Esophagus (tissue), 2 donors: Measurements from ENCODE around the gene SH2D4B. TPM values are rescaled to one million over a fixed set of nuclear protein-coding genes. Genes with fewer than 3 reads are reported as not detected.

Experiments used
- H3K27ac ChIP-seq, 2 donors: one replicate each; pipeline ENCODE4 v1.5.1; 2013; ENCODE audit warnings: low read depth in 2 of 2, mild to moderate bottlenecking in 2 of 2, inconsistent platforms in 1 of 2, low read length in 1 of 2, moderate library complexity in 1 of 2
- H3K27me3 ChIP-seq, 2 donors: one replicate each; pipeline ENCODE4 v1.6.1; 2013; ENCODE audit warnings: low read length in 2 of 2, control low read depth in 1 of 2, mild to moderate bottlenecking in 1 of 2; ENCODE audit not compliant: insufficient read depth in 2 of 2, control insufficient read depth in 1 of 2
- H3K36me3 ChIP-seq, 2 donors: one replicate each; pipeline ENCODE4 v1.6.1; 2013; ENCODE audit warnings: low read length in 1 of 2; ENCODE audit not compliant: control insufficient read depth in 2 of 2, insufficient read depth in 2 of 2
- H3K4me1 ChIP-seq, 2 donors: one replicate each; pipeline ENCODE4 v1.6.1; 2013; ENCODE audit warnings: low read length in 1 of 2; ENCODE audit not compliant: control insufficient read depth in 2 of 2, insufficient read depth in 2 of 2
- H3K4me3 ChIP-seq, 2 donors: one replicate each; pipeline ENCODE4 v1.5.1; 2013; ENCODE audit warnings: low read length in 2 of 2, mild to moderate bottlenecking in 2 of 2, low read depth in 1 of 2, moderate library complexity in 1 of 2
- H3K9me3 ChIP-seq, 2 donors: one replicate each; pipeline ENCODE4 v1.6.1; 2013; ENCODE audit warnings: mild to moderate bottlenecking in 2 of 2, low read depth in 1 of 2, low read length in 1 of 2, moderate library complexity in 1 of 2; ENCODE audit not compliant: control insufficient read depth in 2 of 2, insufficient read depth in 1 of 2
- WGBS, 2 donors: extraction: QIAGEN DNeasy Blood & Tissue Kit; methylation state at CpG; one replicate each; pipeline ENCODE4 v1.1.7; 2013; 5-methylcytosine and 5-hydroxymethylcytosine counted together
- polyA plus RNA-seq, 2 donors: library from polyadenylated mRNA; stranded (reverse); fragments of 200-250 nt; gene quantifications; one replicate each; pipeline ENCODE4 v1.2.3, GENCODE V29; 2013
- donor health status: healthy with polysubstance abuse.
- donor health status: Bipolar disorder and iron deficiency.

Gene SH2D4B
- polyA plus RNA-seq, 2 donors = 0.02 TPM; not detected in 1

DNA sequence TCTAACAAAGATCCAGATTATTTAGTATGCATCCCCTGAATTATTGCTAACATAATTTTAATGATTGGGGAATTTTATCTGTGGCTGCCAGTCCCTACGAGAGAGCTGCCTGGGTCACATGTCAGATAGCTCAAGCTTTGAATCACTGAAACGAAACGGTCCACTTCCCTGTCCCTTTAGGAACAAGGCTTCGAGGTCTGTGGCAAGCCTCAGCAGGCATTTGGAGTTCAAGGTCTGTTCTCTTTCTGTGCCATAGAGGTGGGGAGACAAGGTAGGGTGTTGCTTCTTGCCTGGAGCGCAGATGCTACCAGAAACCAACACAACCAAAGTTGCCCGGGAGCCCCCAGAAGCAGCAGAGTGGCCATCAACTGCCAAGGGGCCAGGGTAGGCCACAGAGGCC lies 13.9 kb upstream of the SH2D4B start:
- peak overlapping the region in 1 of 2 donors; percentile 28 for H3K27ac ChIP-seq
- WGBS, 2 donors = 35 to 40% methylated on average over 6 of the region's 6 CpGs

DNA sequence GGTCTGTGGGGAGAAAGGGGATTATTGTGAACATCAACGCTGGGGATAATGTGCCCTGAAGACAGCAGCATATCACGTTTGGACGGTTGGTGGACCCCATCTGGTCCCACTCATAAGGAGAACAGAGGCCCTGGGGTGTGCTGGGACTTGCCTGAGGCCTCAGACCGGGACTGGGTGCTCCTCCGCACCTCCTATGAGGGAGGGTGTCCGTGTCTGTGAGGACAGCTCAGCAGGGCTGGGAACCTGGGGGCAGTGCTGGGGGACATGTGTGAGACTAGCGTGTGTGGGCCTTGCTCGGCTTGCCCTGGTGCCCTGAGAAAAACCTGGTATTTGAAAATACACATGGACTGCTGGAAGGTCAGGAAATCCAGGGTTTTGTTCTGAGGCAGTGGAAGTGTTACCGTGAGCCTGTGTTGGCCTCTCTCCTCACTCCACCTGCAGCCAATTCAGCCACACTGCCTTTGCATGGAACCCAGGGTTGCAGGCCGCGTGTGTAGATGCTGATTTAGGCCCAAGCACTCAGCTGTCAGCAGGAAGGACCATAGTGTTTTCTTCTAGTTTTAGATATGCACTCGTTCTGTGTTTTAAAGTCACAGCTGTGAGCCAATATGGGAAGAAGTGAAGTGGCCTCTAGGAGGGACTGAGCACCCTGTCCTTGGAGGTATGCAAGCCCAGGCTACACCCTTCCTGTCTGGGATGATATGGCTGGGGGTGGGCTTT lies 13.4 kb upstream of the SH2D4B start:
- Histone ChIP-seq H3K27ac (peak overlapping the region in 1 of 2 donors; percentile 28), H3K36me3 (peaks cover 8 to 18% of the 10 kb centered on the region in 2 donors), H3K4me1 (peaks cover 0 to 6% of the 10 kb centered on the region in 2 donors), H3K9me3 (no peaks in the 10 kb centered on the region), H3K4me3 (no peak overlapping the region), H3K27me3 (no peaks in the 10 kb centered on the region)
- WGBS, 2 donors = 55 to 65% methylated on average over 12 of the region's 12 CpGs

More for the DNA sequence above, 13.9 kb upstream of the SH2D4B start:
- Histone ChIP-seq H3K9me3 (no peaks in the 10 kb centered on the region), H3K36me3 (peaks cover 8 to 22% of the 10 kb centered on the region in 2 donors), H3K4me1 (peaks cover 0 to 7% of the 10 kb centered on the region in 2 donors), H3K27me3 (no peaks in the 10 kb centered on the region), H3K4me3 (no peak overlapping the region)

DNA sequence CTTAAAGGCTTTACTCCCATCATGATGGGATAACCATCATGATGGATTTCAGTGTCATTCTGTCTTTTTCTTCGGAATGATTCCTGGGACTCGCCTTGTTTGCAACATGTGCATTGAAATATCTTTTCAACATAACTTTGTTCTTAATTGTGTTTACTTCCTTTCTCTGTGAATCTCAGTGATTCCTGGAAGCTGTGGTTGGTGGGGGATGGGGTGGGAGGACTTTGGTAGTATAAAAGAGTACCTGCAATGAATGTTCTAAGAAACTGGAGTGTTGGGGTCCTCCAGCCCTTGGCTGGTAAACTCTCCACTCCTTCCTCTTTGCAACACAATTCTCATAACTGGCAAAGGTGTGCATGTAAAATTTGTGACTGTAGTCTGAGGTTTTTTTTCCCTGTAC lies 11.5 kb upstream of the SH2D4B start:
- H3K27me3 ChIP-seq = no peaks in the 10 kb centered on the region
- H3K36me3 ChIP-seq = peaks cover 0 to 2% of the 10 kb centered on the region in 2 donors
- H3K9me3 ChIP-seq = no peaks in the 10 kb centered on the region
- 59 to 63% methylated on average over 2 of the region's 2 CpGs for WGBS, 2 donors
- H3K27ac ChIP-seq = no peak overlapping the region
- H3K4me3 ChIP-seq = no peak overlapping the region
- H3K4me1 ChIP-seq = peaks cover 0 to 6% of the 10 kb centered on the region in 2 donors

DNA sequence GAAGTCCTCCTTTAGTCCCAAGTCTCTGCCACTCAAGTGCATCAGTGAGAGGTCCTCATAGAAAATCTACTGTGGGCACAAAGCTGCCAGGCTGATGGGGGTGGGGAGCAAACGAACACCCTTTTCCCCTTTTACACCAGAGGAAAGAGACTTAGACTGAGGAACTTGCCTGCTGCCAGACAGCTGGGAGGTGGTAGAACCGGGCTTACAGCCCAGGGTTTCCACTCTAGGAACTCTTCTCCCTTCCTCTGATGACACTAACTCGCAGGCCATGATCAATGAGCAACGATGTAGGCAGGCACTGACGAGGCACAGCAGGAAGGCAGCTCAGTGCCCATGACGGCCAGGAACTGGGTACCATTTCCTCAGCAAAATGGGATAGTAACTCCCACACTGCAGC lies 11.0 kb upstream of the SH2D4B start:
- Histone ChIP-seq H3K4me3 (no peak overlapping the region), H3K4me1 (peaks cover 0 to 6% of the 10 kb centered on the region in 2 donors), H3K27me3 (no peaks in the 10 kb centered on the region), H3K36me3 (no peaks in the 10 kb centered on the region), H3K27ac (no peak overlapping the region), H3K9me3 (no peaks in the 10 kb centered on the region)
- WGBS, 2 donors = 40 to 48% methylated on average over 6 of the region's 6 CpGs

DNA sequence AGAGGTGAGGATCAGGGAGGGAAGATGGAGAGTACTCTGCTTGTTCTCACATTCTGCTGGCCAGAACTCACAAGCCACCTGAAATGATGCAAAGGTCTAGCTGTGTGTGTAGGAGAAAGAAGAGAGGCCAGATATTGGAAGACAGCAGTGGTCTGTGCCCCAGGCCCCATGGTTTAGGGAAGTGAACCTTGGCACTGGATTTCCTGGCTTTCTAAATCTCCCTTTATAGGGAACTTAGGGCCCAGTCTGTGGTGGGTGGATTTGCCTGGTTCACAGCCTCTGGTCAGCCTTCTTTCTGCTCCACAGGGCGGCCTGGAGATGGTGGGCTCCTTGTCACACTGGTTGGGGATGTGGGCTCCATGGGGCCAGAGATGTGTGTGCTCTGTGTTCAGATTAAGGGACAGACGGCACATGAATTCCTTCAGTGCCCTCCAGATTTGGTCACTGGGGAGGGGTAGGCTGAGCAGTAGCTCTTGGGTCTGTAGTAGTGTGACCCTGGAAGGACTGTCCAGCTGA lies 9.5 kb upstream of the SH2D4B start:
- H3K27ac ChIP-seq = no peak overlapping the region
- H3K4me1 ChIP-seq = peaks cover 0 to 6% of the 10 kb centered on the region in 2 donors
- H3K9me3 ChIP-seq = no peaks in the 10 kb centered on the region
- no peak overlapping the region for H3K4me3 ChIP-seq
- WGBS, 2 donors = 94 to 97% methylated on average over 2 of the region's 2 CpGs
- H3K27me3 ChIP-seq = no peaks in the 10 kb centered on the region
- H3K36me3 ChIP-seq = no peaks in the 10 kb centered on the region

DNA sequence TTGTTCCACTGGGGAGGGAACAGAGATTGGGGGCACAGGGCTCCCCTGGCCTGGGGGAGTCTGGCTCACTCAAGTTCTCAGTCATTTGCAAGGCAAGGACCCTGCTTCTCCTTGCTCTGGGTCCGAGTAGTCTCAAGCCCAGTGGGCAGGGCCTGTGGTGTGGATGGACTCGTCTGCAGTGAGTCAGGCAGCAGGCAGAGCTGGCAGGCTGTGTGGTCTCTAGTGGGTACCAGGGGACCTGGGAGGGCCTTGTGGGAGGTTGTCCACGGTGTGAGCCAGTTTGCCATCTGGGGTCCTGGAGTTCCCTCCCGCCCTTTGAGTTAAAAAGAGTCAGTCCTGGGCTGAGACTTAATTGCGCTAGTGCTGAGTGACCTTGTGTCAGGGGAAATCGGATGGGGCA lies 8.8 kb upstream of the SH2D4B start:
- Histone ChIP-seq H3K9me3 (no peaks in the 10 kb centered on the region), H3K4me3 (no peak overlapping the region), H3K4me1 (peaks cover 0 to 5% of the 10 kb centered on the region in 2 donors), H3K27me3 (no peaks in the 10 kb centered on the region), H3K27ac (no peak overlapping the region), H3K36me3 (no peaks in the 10 kb centered on the region)
- 75 to 79% methylated on average over 6 of the region's 6 CpGs for WGBS, 2 donors

DNA sequence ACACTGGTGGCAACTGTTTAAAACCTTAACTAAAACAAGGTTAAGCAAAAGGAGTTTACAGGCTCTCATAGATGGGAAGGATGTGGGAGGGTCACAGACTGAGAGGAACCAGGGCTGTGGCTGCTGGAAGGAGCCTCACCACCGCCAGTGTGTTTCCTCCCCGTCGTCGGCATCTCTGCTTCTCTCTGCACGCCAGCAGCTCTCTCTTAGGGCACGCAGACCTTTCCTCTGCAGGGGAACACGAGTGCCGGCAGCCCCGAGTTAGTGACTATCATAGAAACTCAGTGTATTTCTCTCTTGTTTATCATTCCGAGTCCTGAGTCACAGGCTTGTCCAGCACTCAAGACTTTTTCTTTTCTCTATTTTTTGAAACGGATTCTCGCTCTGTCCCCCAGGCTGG lies 8.1 kb upstream of the SH2D4B start:
- Histone ChIP-seq H3K27me3 (no peaks in the 10 kb centered on the region), H3K4me1 (no peaks in the 10 kb centered on the region), H3K27ac (peak overlapping the region in 1 of 2 donors; percentile 51), H3K4me3 (no peak overlapping the region), H3K36me3 (no peaks in the 10 kb centered on the region), H3K9me3 (no peaks in the 10 kb centered on the region)
- 77 to 79% methylated on average over 12 of the region's 12 CpGs for WGBS, 2 donors

DNA sequence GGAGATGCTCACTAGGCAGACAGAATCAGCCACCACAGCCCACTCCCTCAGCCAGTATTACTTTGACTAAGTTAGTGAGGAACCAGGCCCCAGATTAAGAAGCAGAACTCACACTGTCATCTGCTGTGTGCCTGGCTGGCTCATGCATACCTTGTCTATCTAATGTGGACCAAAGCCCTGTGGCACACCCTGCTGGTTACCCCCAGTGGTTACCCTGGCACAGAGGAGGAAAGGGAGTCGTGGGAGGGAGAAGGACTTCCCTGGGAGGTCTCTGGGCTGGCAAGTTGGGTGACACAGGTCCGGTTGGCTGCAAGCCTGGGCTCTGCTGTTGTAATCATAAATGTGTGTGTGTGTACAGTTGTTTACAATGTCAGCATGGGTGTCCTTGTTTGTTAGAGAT lies 7.5 kb upstream of the SH2D4B start:
- no peaks in the 10 kb centered on the region for H3K27me3 ChIP-seq
- no peak overlapping the region for H3K4me3 ChIP-seq
- H3K9me3 ChIP-seq = no peaks in the 10 kb centered on the region
- no peaks in the 10 kb centered on the region for H3K36me3 ChIP-seq
- no peaks in the 10 kb centered on the region for H3K4me1 ChIP-seq
- WGBS, 2 donors = 27 to 37% methylated on average over 2 of the region's 2 CpGs
- no peak overlapping the region for H3K27ac ChIP-seq

DNA sequence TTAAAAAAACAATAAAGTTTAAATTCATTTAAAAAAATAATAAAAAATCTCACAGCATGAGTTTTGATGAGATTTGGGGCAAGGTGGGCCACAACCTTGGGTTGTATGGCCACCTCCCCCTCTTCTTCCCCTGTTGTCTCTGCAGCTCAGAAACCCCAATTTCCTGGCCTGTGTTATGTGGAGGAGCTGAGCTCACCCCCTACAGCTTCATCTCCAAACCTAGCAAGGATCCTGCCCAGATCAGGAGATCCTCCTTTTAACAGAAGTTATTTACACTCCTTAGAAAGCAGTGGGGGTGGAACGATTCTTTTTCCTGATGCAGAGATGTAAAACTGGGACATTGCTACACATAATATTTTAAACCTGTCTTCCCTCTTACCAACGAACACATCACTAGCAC lies 6.9 kb upstream of the SH2D4B start:
- no peaks in the 10 kb centered on the region for H3K4me1 ChIP-seq
- no peak overlapping the region for H3K4me3 ChIP-seq
- no peaks in the 10 kb centered on the region for H3K36me3 ChIP-seq
- H3K27me3 ChIP-seq = no peaks in the 10 kb centered on the region
- no peak overlapping the region for H3K27ac ChIP-seq
- 30 to 42% methylated on average over 2 of the region's 2 CpGs for WGBS, 2 donors
- H3K9me3 ChIP-seq = no peaks in the 10 kb centered on the region

DNA sequence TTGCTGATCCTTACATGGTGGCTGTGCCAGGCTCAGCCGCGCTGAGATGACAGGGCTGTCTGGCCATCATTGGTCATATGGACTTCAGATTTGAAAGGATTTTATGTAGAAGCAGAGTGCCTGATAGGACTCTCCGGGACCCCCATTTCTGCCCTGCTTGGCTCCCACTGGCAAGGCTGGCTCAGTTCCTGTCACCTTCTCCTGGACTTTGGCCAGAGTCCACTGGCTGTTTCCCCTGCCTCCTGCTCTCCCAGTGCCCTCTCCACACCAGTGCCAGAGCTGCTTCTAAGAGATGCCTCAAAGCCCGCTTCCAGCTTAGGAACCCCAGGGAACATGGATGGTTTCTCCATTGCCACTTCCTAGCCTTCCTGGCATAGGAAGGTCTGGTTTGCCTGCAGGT lies 5.1 kb upstream of the SH2D4B start:
- H3K4me3 ChIP-seq = no peak overlapping the region
- 94 to 95% methylated on average over 4 of the region's 4 CpGs for WGBS, 2 donors
- no peaks in the 10 kb centered on the region for H3K27me3 ChIP-seq
- no peaks in the 10 kb centered on the region for H3K9me3 ChIP-seq
- no peaks in the 10 kb centered on the region for H3K36me3 ChIP-seq
- H3K27ac ChIP-seq = no peak overlapping the region
- peaks cover 2 to 3% of the 10 kb centered on the region in 2 donors for H3K4me1 ChIP-seq
